ENCODE measurements around the gene COLQ. TPM values are rescaled to one million over a fixed set of nuclear protein-coding genes. Genes with fewer than 3 reads are reported as not detected.
"Not testable (repeated sequence)": the region's sequence is repeated elsewhere in the genome, so short reads cannot be mapped to it uniquely, and the experiment has no call there.

COLQ gene
- total RNA-seq, 2 experiments from 2014 or later: 0.25 to 0.62 TPM

DNA sequence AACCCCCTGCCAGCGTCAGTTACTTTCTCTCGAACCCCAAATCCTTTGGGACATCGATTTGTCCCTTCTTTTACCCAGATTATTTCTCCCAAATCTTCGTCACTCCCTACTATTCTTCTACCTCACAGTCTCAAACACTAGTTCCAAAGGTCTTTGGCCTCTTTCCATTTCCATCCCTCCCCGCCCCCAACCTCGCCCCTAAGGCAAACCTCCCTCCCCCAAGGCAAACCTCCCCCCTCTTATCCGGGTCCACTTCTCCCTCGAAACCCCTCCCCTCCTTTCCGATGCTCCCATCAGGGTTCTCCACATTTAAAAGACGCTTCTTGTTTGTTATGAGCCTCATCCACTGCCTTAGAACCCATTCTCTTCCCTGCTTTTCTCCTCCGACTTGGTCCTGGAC is 93.5 kb downstream of the COLQ start:
- H3K27me3 Mint-ChIP-seq (ENCODE audit: low read depth): no peaks in the 10 kb centered on the region
- H3K27ac Mint-ChIP-seq: peak overlapping the region; percentile 91
- peaks cover 19% of the 10 kb centered on the region for H3K36me3 Mint-ChIP-seq (ENCODE audit: low read depth)
- CTCF ChIA-PET: no interaction called here
- H3K4me1 Mint-ChIP-seq (ENCODE audit: low read depth): peaks cover 41% of the 10 kb centered on the region
- H3K9me3 Mint-ChIP-seq: no peaks in the 10 kb centered on the region
- intact Hi-C loops (cut with micrococcal nuclease): loop anchor here (1.0 to 5.0 kb wide), 6 partner anchors 129 to 776 kb away; partner anchors contain the start of genes BTD, CCDC174, HACL1 and NR2C2
- H3K4me3 Mint-ChIP-seq: peak overlapping the region; percentile 90
- DNase-seq: no peak

DNA sequence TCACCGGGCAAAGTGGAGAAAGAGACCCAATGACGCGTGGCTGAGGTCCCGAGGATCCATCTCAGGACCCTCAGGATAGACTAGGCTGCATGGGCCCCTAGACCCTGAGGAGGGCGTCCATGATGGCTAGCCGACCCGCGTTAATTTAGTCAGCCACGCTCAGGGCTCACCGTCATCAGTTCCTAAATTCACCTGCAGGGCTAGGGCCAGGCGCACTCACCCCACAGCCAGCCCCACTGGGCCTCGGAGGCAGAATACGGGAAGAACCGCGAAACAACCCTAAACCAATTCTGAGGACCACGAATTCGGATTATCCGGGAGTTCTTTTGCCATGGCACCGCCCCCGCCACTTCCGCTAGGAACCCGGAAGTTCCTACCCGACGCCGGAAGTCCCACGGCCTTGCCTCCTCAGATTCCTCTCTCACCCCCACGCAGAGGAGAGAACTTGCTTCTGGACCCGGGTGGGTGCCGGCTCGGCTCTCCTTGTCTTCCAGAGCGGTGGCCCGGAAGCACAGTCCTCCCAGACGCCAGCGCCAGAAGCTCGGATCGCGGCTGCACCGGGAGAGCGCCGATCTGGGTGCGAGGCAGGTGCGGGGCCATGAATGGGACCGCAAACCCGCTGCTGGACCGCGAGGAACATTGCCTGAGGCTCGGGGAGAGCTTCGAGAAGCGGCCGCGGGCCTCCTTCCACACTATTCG is 94.2 kb downstream of the COLQ start, which contains the start of the genes EAF1 and METTL6:
TSS of gene EAF1 (plus strand) at position 417 of the 699 bp plus-strand sequence. CDS start at position 599, 182 bp downstream.
TSS of gene METTL6 (minus strand) at position 363 of the 699 bp plus-strand sequence. CDS start 1,033 bp downstream, outside the sequence.
- CTCF ChIA-PET: no interaction called here
- Mint-ChIP-seq H3K27me3 (ENCODE audit: low read depth) (no peaks in the 10 kb centered on the region), H3K36me3 (ENCODE audit: low read depth) (peaks cover 19% of the 10 kb centered on the region), H3K4me1 (ENCODE audit: low read depth) (peaks cover 41% of the 10 kb centered on the region), H3K27ac (peak within 1 kb of the TSS; percentile 91), H3K4me3 (peak within 1 kb of the TSS; percentile 90), H3K9me3 (no peaks in the 10 kb centered on the region)
- DNase-seq: peak; percentile 92
- intact Hi-C loops (cut with micrococcal nuclease): loop anchor here (1.0 to 5.0 kb wide), 6 partner anchors 130 to 775 kb away; partner anchors contain the start of genes BTD, CCDC174, HACL1 and NR2C2

DNA sequence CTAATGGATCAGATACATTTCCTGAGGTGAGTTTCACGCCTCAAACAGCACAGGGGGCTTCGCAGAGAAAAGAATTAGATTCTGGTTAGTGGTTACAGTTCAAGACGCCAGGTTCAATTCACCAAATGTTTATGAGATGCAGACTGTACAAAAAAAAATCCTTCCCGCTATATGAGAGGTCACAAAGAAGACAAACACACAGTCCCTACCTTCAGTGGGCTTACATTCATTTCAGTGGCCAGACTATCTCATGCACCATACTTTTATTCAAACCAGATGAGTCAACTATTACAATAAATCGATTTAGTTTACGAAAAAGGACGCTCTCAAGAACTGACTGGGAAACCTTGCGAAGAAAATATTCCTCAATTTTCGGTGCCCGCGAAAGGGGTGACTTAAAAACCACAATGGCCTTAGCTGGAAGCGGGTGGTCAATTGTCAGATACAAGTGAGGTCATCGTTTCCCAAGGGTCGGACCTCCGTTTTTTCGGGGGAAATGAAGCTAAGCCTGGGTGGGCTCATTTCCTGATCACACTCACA is 94.9 kb downstream of the COLQ start:
- Mint-ChIP-seq H3K27ac (peak overlapping the region; percentile 91), H3K27me3 (ENCODE audit: low read depth) (no peaks in the 10 kb centered on the region), H3K4me3 (peak overlapping the region; percentile 90), H3K9me3 (no peaks in the 10 kb centered on the region), H3K36me3 (ENCODE audit: low read depth) (peaks cover 19% of the 10 kb centered on the region), H3K4me1 (ENCODE audit: low read depth) (peaks cover 38% of the 10 kb centered on the region)
- CTCF ChIA-PET: interaction anchor here (1.0 to 2.2 kb wide), 2 partner anchors 224 to 309 kb away, joined by 3 to 5 read pairs; no protein-coding TSS in a partner anchor
- intact Hi-C loops (cut with micrococcal nuclease): loop anchor here (1.0 to 5.0 kb wide), 6 partner anchors 131 to 774 kb away; partner anchors contain the start of genes BTD, CCDC174, HACL1 and NR2C2
- no peak for DNase-seq

DNA sequence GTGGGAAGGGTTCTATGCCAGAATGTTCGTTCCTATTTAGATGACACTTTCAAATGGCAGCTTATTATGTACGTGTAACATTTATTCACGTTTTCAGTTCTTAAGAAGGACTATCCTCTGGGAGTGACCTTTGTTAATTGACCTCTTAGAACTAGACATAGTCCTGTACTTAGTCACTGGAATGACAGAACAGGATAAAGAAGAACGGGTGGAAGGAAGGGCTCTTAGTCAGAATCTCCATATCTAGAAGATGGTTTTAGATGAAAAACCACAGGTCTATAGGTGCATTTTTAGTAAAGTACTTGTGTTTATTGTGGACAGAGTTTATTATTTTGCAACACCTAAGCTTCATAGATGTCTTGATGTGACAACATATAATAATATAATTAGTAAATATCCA is 100.6 kb downstream of the COLQ start:
- peaks cover 15% of the 10 kb centered on the region for H3K36me3 Mint-ChIP-seq (ENCODE audit: low read depth)
- CTCF ChIA-PET: interaction anchor here (0.6 to 1.2 kb wide), 3 partner anchors 15 to 313 kb away, joined by 3 to 4 read pairs (median 3); no protein-coding TSS in a partner anchor

DNA sequence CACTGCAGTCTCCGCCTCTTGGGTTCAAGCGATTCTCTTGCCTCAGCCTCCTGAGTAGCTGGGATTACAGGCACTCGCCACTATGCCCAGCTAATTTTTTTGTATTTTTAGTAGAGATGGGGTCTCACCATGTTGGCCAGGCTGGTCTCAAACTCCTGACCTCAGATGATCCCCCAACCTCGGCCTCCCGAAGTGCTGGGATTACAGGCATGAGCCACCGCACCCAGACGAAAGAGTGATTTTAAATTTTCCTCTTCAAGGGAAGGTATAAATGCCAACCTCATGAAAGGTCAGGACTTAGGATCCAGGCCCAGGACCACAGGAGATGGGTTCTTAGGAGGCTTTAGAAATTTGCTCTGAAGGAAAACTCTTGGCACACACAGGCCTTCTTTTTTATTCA is 110.5 kb downstream of the COLQ start:
- CTCF ChIA-PET: interaction anchor here (0.5 kb wide), 1 partner anchor 62 kb away, joined by 3 read pairs; no protein-coding TSS in a partner anchor
- not testable (repeated sequence) for H3K27ac Mint-ChIP-seq
- peaks cover 18% of the 10 kb centered on the region for H3K36me3 Mint-ChIP-seq (ENCODE audit: low read depth)

More for the DNA sequence above, 100.6 kb downstream of the COLQ start:
- H3K9me3 Mint-ChIP-seq: no peaks in the 10 kb centered on the region
- intact Hi-C loops (cut with micrococcal nuclease): no loop called here
- no peak for DNase-seq
- peaks cover 20% of the 10 kb centered on the region for H3K4me1 Mint-ChIP-seq (ENCODE audit: low read depth)
- H3K27me3 Mint-ChIP-seq (ENCODE audit: low read depth): no peaks in the 10 kb centered on the region
- no peak overlapping the region for H3K27ac Mint-ChIP-seq
- no peak overlapping the region for H3K4me3 Mint-ChIP-seq

DNA sequence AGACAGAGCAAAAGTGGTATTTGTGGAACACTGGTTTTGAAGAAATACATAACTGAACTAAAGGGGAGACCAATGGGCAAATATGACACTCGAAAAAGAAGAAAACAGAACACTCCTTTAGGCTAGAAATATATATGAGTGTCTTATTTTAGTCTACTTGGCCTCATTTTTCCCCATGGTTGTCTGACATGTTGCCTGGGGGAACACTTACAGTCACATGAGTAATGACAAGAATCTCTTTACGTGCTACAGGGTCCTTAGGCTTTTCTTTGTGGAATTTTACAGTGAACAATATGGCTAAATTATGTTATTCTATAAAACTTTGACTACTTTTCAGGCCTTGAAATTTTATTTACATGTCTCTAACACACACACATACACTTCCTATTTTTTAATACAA is 111.7 kb downstream of the COLQ start:
- Mint-ChIP-seq H3K27me3 (ENCODE audit: low read depth) (no peaks in the 10 kb centered on the region), H3K36me3 (ENCODE audit: low read depth) (peaks cover 10% of the 10 kb centered on the region), H3K4me1 (ENCODE audit: low read depth) (no peaks in the 10 kb centered on the region), H3K27ac (no peak overlapping the region), H3K4me3 (no peak overlapping the region), H3K9me3 (no peaks in the 10 kb centered on the region)
- DNase-seq: no peak
- intact Hi-C loops (cut with micrococcal nuclease): no loop called here
- CTCF ChIA-PET: no interaction called here

More for the DNA sequence above, 110.5 kb downstream of the COLQ start:
- H3K27me3 Mint-ChIP-seq (ENCODE audit: low read depth); H3K4me1 Mint-ChIP-seq (ENCODE audit: low read depth); H3K4me3 Mint-ChIP-seq; H3K9me3 Mint-ChIP-seq; DNase-seq; intact Hi-C loops (cut with micrococcal nuclease): not testable (repeated sequence)

DNA sequence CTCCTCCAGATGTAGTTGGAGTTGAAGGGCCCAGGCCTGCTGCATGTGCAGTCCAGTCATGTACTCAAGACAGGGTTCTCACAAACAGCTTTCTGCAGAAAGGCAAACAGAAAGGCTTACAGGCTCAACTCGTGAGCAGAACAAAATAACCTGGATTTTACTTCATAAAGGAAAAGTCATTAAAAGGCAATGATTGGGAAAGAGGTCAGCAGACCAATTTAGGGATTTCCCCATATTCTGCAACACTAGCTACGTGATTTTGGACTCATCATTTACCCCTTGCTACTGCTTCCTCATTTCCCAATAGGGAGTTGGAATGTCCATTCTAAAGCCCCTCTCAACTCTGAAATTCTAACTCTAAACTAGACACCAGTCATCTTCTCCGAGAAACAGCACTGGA is 112.3 kb downstream of the COLQ start:
- Mint-ChIP-seq H3K4me3 (no peak overlapping the region), H3K27me3 (ENCODE audit: low read depth) (no peaks in the 10 kb centered on the region), H3K9me3 (no peaks in the 10 kb centered on the region), H3K36me3 (ENCODE audit: low read depth) (peaks cover 10% of the 10 kb centered on the region), H3K27ac (no peak overlapping the region), H3K4me1 (ENCODE audit: low read depth) (no peaks in the 10 kb centered on the region)
- no peak for DNase-seq
- CTCF ChIA-PET: interaction anchor here (3.1 to 7.2 kb wide), 2 partner anchors 143 to 207 kb away, joined by 29 to 115 read pairs; no protein-coding TSS in a partner anchor
- intact Hi-C loops (cut with micrococcal nuclease): no loop called here

DNA sequence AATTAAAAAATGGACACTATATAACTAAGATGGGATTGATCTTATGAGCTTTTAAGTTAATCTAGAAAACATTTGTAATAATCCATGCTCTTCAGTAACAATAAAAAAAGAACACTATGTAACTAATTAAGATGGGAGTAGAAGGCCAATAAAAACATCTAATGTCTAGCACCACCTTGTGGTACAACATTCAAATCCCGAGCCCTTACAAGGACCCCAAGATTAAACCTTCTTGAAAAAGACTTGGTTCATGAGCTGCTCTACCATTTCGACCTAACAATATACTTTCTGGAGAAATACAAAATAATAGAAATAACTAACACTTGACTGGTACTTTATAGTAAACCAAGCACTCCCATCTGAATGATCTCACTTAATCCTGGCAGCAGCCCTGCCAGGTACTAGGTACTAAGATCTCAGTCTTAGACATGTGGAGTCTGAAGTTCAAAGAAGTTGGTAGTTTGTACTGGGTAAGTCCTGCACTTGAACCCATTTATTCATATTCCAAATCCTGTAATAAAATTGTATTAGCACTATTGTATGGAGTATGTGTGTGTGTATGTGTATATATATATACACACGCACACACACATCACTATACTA is 116.0 kb downstream of the COLQ start:
- peak; percentile 10 for DNase-seq
- Mint-ChIP-seq H3K27me3 (ENCODE audit: low read depth) (no peaks in the 10 kb centered on the region), H3K27ac (no peak overlapping the region), H3K9me3 (no peaks in the 10 kb centered on the region), H3K4me1 (ENCODE audit: low read depth) (peaks cover 1% of the 10 kb centered on the region), H3K36me3 (ENCODE audit: low read depth) (no peaks in the 10 kb centered on the region), H3K4me3 (no peak overlapping the region)
- intact Hi-C loops (cut with micrococcal nuclease): loop anchor here (1.0 to 2.0 kb wide), 5 partner anchors 27 to 297 kb away; no protein-coding TSS in a partner anchor
- CTCF ChIA-PET: interaction anchor here (0.6 to 7.2 kb wide), 30 partner anchors 13 to 396 kb away, joined by 3 to 115 read pairs (median 4); partner anchors contain the start of genes CAPN7 and SH3BP5

DNA sequence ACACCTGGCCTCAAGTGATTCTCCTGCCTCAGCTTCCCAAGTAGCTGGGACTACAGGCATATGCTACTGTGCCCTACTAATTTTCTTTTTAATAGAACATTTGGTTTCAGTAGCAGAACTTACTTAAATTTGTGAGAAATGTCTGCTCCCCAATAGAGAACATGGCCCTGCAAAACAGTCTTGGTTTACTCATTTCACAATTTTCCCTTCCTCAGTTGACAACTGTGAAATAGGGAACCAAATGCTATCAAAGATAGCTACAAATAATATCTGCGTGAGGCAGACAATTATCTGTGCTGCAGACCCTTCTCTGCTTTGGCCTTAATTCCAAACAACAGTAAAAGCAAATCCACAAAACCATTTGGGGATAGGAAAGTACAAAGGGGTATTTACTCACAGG is 116.7 kb downstream of the COLQ start:
- no peaks in the 10 kb centered on the region for H3K27me3 Mint-ChIP-seq (ENCODE audit: low read depth)
- H3K9me3 Mint-ChIP-seq: no peaks in the 10 kb centered on the region
- H3K36me3 Mint-ChIP-seq (ENCODE audit: low read depth): no peaks in the 10 kb centered on the region
- peaks cover 9% of the 10 kb centered on the region for H3K4me1 Mint-ChIP-seq (ENCODE audit: low read depth)
- CTCF ChIA-PET: interaction anchor here (0.5 to 7.2 kb wide), 28 partner anchors 15 to 397 kb away, joined by 3 to 115 read pairs (median 4); partner anchors contain the start of genes CAPN7 and SH3BP5
- H3K27ac Mint-ChIP-seq: no peak overlapping the region
- no peak overlapping the region for H3K4me3 Mint-ChIP-seq
- no peak for DNase-seq
- intact Hi-C loops (cut with micrococcal nuclease): loop anchor here (1.0 to 2.0 kb wide), 5 partner anchors 26 to 296 kb away; no protein-coding TSS in a partner anchor

DNA sequence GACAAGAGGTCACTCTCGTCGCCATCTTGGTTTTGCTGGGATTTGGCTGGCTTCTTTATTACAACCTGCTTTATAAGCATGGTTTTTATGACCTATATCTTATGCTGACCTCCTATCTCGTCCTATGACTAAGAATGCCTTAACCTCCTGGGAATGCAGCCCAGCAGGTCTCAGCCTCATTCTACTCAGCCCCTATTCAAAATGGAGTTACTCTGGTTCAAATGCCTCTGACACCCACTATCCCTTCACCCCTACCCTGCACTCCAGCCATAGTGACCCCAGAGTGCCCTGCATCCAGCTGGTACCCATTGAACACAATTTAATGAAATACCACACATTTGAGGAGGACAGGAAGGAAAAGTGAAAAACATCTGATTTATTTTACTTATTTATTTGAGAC is 117.5 kb downstream of the COLQ start:
- peaks cover 9% of the 10 kb centered on the region for H3K4me1 Mint-ChIP-seq (ENCODE audit: low read depth)
- no peak overlapping the region for H3K27ac Mint-ChIP-seq
- intact Hi-C loops (cut with micrococcal nuclease): loop anchor here (2.0 kb wide), 3 partner anchors 25 to 295 kb away; no protein-coding TSS in a partner anchor
- H3K36me3 Mint-ChIP-seq (ENCODE audit: low read depth): no peaks in the 10 kb centered on the region
- CTCF ChIA-PET: interaction anchor here (1.9 to 7.2 kb wide), 3 partner anchors 27 to 144 kb away, joined by 5 to 115 read pairs (median 5); no protein-coding TSS in a partner anchor
- H3K4me3 Mint-ChIP-seq: no peak overlapping the region
- H3K9me3 Mint-ChIP-seq: no peaks in the 10 kb centered on the region
- no peak for DNase-seq
- H3K27me3 Mint-ChIP-seq (ENCODE audit: low read depth): no peaks in the 10 kb centered on the region

DNA sequence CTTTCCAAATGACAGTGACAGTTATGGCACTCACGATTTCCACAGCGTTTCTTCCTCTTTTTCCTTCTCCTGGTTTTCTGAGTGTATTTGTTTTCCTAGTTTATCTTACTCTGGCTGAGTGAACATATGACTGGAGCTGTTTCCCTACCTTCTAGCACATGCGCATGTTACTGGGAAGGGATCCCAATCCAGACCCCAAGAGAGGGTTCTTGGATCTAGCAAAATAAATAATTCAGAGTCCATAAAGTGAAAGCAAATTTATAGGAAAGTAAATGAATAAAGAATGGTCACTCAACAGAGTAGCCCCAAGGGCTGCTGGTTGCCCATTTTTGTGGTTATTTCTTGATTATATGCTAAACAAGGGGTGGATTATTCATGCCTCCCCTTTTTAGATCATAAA is 118.0 kb downstream of the COLQ start:
- Mint-ChIP-seq H3K27me3 (ENCODE audit: low read depth) (no peaks in the 10 kb centered on the region), H3K9me3 (no peaks in the 10 kb centered on the region), H3K27ac (no peak overlapping the region), H3K4me1 (ENCODE audit: low read depth) (peaks cover 9% of the 10 kb centered on the region), H3K36me3 (ENCODE audit: low read depth) (no peaks in the 10 kb centered on the region), H3K4me3 (no peak overlapping the region)
- CTCF ChIA-PET: interaction anchor here (7.2 kb wide), 1 partner anchor 137 kb away, joined by 115 read pairs; no protein-coding TSS in a partner anchor
- DNase-seq: no peak
- intact Hi-C loops (cut with micrococcal nuclease): no loop called here

DNA sequence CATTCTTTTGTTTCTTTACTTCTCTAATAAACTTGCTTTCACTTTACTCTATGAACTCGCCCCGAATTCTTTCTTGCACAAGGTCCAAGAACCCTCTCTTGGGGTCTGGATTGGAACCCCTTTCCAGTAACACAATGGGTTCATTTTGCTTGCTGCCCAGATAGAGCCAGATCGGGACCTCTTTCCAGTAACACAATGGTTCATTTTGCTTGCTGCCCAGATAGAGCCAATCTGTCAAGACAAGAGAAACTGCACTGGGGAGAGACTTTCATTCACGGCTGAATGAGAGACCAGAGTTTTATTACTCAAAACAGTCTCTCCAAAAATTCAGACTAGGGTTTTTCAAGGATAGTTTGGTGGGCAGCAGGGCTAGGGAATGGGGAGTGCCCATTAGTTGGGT is 119.6 kb downstream of the COLQ start:
- H3K27me3 Mint-ChIP-seq (ENCODE audit: low read depth): no peaks in the 10 kb centered on the region
- peaks cover 9% of the 10 kb centered on the region for H3K4me1 Mint-ChIP-seq (ENCODE audit: low read depth)
- no peak overlapping the region for H3K27ac Mint-ChIP-seq
- DNase-seq: no peak
- H3K9me3 Mint-ChIP-seq: no peaks in the 10 kb centered on the region
- CTCF ChIA-PET: interaction anchor here (0.6 to 7.2 kb wide), 3 partner anchors 27 to 195 kb away, joined by 3 to 115 read pairs (median 3); no protein-coding TSS in a partner anchor
- no peak overlapping the region for H3K4me3 Mint-ChIP-seq
- H3K36me3 Mint-ChIP-seq (ENCODE audit: low read depth): no peaks in the 10 kb centered on the region
- intact Hi-C loops (cut with micrococcal nuclease): no loop called here
